Lung (tissue), 12 donors: ENCODE measurements around the gene KMT5C. TPM values are rescaled to one million over a fixed set of nuclear protein-coding genes. Genes with fewer than 3 reads are reported as not detected.

Experiments
- ATAC-seq: fragments of 200-7000 bp; cut with Tn5 transposase; one replicate; pipeline ENCODE4 v1.9.1; 2020; ENCODE audit warnings: moderate number of reproducible peaks; ENCODE audit not compliant: insufficient read depth, low FRiP score
- DNase-seq, 3 donors: peaks; one replicate each; pipeline ENCODE4 v3.0.0-alpha.2; 2013 to 2017
- H3K27ac ChIP-seq, 2 donors: one replicate each; pipeline ENCODE4 v1.5.1; 2013; ENCODE audit warnings: mild to moderate bottlenecking in 2 of 2, moderate library complexity in 2 of 2, control low read depth in 1 of 2, inconsistent platforms in 1 of 2, low read depth in 1 of 2, low read length in 1 of 2
- H3K27me3 ChIP-seq, 3 donors: one replicate each; pipeline ENCODE4 v1.5.1; 2013; ENCODE audit warnings: low read length in 2 of 3; ENCODE audit not compliant: control insufficient read depth in 3 of 3, insufficient read depth in 3 of 3
- H3K36me3 ChIP-seq, 4 donors: one replicate each; pipeline ENCODE4 v1.5.1; 2013; ENCODE audit warnings: low read length in 4 of 4, mild to moderate bottlenecking in 1 of 4, moderate library complexity in 1 of 4; ENCODE audit not compliant: control insufficient read depth in 4 of 4, insufficient read depth in 4 of 4
- H3K4me1 ChIP-seq, 5 donors: one replicate each; pipeline ENCODE4 v1.5.1; 2013; ENCODE audit warnings: low read length in 5 of 5, mild to moderate bottlenecking in 2 of 5, moderate library complexity in 1 of 5; ENCODE audit not compliant: control insufficient read depth in 5 of 5, insufficient read depth in 5 of 5
- H3K4me3 ChIP-seq: one replicate; pipeline ENCODE4 v1.5.1; 2013; ENCODE audit warnings: mild to moderate bottlenecking, control low read depth, moderate library complexity
- H3K9ac ChIP-seq, 2 donors: one replicate each; pipeline ENCODE4 v1.5.1; 2013; ENCODE audit warnings: low read length in 2 of 2, control low read depth in 1 of 2; ENCODE audit not compliant: insufficient read depth in 1 of 2
- H3K9me3 ChIP-seq, 4 donors: one replicate each; pipeline ENCODE4 v1.5.1; 2013; ENCODE audit warnings: low read length in 3 of 4, mild to moderate bottlenecking in 1 of 4, moderate library complexity in 1 of 4; ENCODE audit not compliant: control insufficient read depth in 4 of 4, insufficient read depth in 3 of 4
- CTCF ChIP-seq: IDR thresholded peaks from 2 replicates; pipeline ENCODE4 v1.5.1; 2012; ENCODE audit warnings: mild to moderate bottlenecking; ENCODE audit errors: control extremely low read depth, extremely low read depth
- WGBS, 2 donors: extraction: QIAGEN DNeasy Blood & Tissue Kit; methylation state at CpG; one replicate each; pipeline ENCODE4 v1.1.7; 2013; 5-methylcytosine and 5-hydroxymethylcytosine counted together
- polyA plus RNA-seq, 2 donors: library from polyadenylated mRNA; stranded (reverse); fragments of 200-250 nt; gene quantifications; one replicate each; pipeline ENCODE4 v1.2.1, GENCODE V29; 2013
- total RNA-seq, 2 donors: library from RNA; depleted of rRNA in 1 of 2; stranded (reverse); fragments of >200 nt in 1 of 2; gene quantifications; one replicate each; pipeline ENCODE4 v1.2.1, GENCODE V29; 2014 to 2021
- donor health status: control.
- donor health status: control.
- donor health status: Bipolar disorder and iron deficiency.
- donor health status: healthy.
- donor health status: DM: yes; HTN: yes; CAD: no.

The KMT5C gene
- total and polyA plus RNA-seq, 4 donors: 6.7 to 16.5 (median 12.5) TPM

GRCh38 chr19:55341171-55341588, 1.5 kb downstream of the KMT5C start:
- Histone ChIP-seq H3K27me3 (no peaks in the 10 kb centered on the region), H3K9ac (no peak overlapping the region), H3K4me3 (no peak overlapping the region), H3K9me3 (no peaks in the 10 kb centered on the region), H3K4me1 (peaks cover 6 to 23% (median 9%) of the 10 kb centered on the region in 5 donors), H3K27ac (no peak overlapping the region), H3K36me3 (peaks cover 0 to 17% (median 6%) of the 10 kb centered on the region in 4 donors)
- ATAC-seq (no peak), DNase-seq (peak; percentile 53 to 79 (median 78))
- TF ChIP-seq CTCF: no peak
- WGBS, 2 donors: 1 to 5% methylated on average over 14 to 15 of the region's 15 CpGs

GRCh38 chr19:55341595-55342531, 2.2 kb downstream of the KMT5C start:
- TF ChIP-seq CTCF: no peak
- Histone ChIP-seq H3K27ac (no peak overlapping the region), H3K9ac (no peak overlapping the region), H3K9me3 (no peaks in the 10 kb centered on the region), H3K4me3 (no peak overlapping the region), H3K4me1 (peaks cover 6 to 23% (median 9%) of the 10 kb centered on the region in 5 donors), H3K36me3 (peaks cover 0 to 22% (median 6%) of the 10 kb centered on the region in 4 donors), H3K27me3 (no peaks in the 10 kb centered on the region)
- ATAC-seq (no peak), DNase-seq (no peak)
- 89 to 92% methylated on average over 50 of the region's 50 CpGs for WGBS, 2 donors

GRCh38 chr19:55344444-55344843, 4.8 kb downstream of the KMT5C start:
- H3K27me3 ChIP-seq: no peaks in the 10 kb centered on the region
- no peak for ATAC-seq
- no peak for TF ChIP-seq CTCF
- 83 to 85% methylated on average over 9 of the region's 9 CpGs for WGBS, 2 donors
- DNase-seq: no peak
- no peak overlapping the region for H3K4me3 ChIP-seq
- H3K9me3 ChIP-seq: no peaks in the 10 kb centered on the region
- peaks cover 0 to 26% (median 6%) of the 10 kb centered on the region in 4 donors for H3K36me3 ChIP-seq
- no peak overlapping the region for H3K27ac ChIP-seq
- peaks cover 4 to 28% (median 6%) of the 10 kb centered on the region in 5 donors for H3K4me1 ChIP-seq
- H3K9ac ChIP-seq: no peak overlapping the region
